K562 (cell line): ENCODE results near the gene GPR15LG. TPM values are rescaled to one million over a fixed set of nuclear protein-coding genes. Genes with fewer than 3 reads are reported as not detected.

Experiments used
- ATF4 ChIP-seq: fragments of 450-650 bp; formaldehyde crosslinking; IDR thresholded peaks from 2 replicates; pipeline ENCODE4 v1.4.0; 2022; ENCODE audit warnings: mild to moderate bottlenecking, moderate library complexity
- E2F4 ChIP-seq: sonication (generic); formaldehyde crosslinking; IDR thresholded peaks from 2 replicates; pipeline ENCODE4 v1.8.0; 2022; ENCODE audit warnings: mild to moderate bottlenecking, low read depth, missing genetic modification reagents
- MXI1 ChIP-seq: IDR thresholded peaks from 2 replicates; pipeline ENCODE4 v1.6.1; 2011; ENCODE audit warnings: low read depth, mild to moderate bottlenecking, improper control_type of control experiment, low read length
- MYC ChIP-seq, 2 experiments: fragments of 250-450 bp in 1 of 2; sonication (Bioruptor Pico) in 1 of 2; IDR thresholded peaks; 2 replicates each; pipeline versions ENCODE4 v1.5.1 to v1.6.1; 2012 to 2021; ENCODE audit warnings: low read depth in 2 of 2, borderline replicate concordance in 1 of 2, improper control_type of control experiment in 1 of 2, low read length in 1 of 2, mild to moderate bottlenecking in 1 of 2, moderate library complexity in 1 of 2
- NCOA2 ChIP-seq, 2 experiments: fragments of 450-650 bp; IDR thresholded peaks; 2 replicates each; pipeline ENCODE4 v1.6.1; 2018; ENCODE audit warnings: mild to moderate bottlenecking in 2 of 2, moderate library complexity in 1 of 2; ENCODE audit not compliant: partially characterized antibody in 2 of 2
- POU5F1 ChIP-seq: fragments of 150-350 bp; IDR thresholded peaks from 2 replicates; pipeline ENCODE4 v1.6.1; 2014; ENCODE audit warnings: borderline replicate concordance, low read length, low read depth, mild to moderate bottlenecking; ENCODE audit not compliant: partially characterized antibody
- PRMT5 ChIP-seq: sonication (generic); formaldehyde crosslinking; IDR thresholded peaks from 2 replicates; pipeline ENCODE4 v1.5.0; 2020; ENCODE audit warnings: missing genetic modification reagents
- SMAD1 ChIP-seq: fragments of 150-350 bp; IDR thresholded peaks from 2 replicates; pipeline ENCODE4 v1.6.1; 2014; ENCODE audit warnings: low read length, low read depth; ENCODE audit not compliant: partially characterized antibody
- SRF ChIP-seq, 2 experiments: fragments of 250-450, 450-650 bp in 1 of 2; sonication (Bioruptor Pico) in 1 of 2; sonication (generic) in 1 of 2; formaldehyde crosslinking; IDR thresholded peaks; 2 replicates each; pipeline versions ENCODE4 v1.5.0 to v1.5.1; 2020 to 2022; ENCODE audit warnings: mild to moderate bottlenecking in 1 of 2, missing genetic modification reagents in 1 of 2
- TEAD1 ChIP-seq, 2 experiments: fragments of 450-650 bp in 1 of 2; sonication (generic) in 1 of 2; formaldehyde crosslinking; IDR thresholded peaks; 2 replicates each; pipeline versions ENCODE4 v1.4.0 to v1.8.0; 2020 to 2022; ENCODE audit warnings: mild to moderate bottlenecking in 2 of 2, missing genetic modification reagents in 1 of 2
- polyA plus RNA-seq, 8 experiments: library from polyadenylated mRNA; depleted of rRNA in 4 of 8; stranded (reverse) in 5 of 8; unstranded in 3 of 8; fragments of >200 nt; fragmentation: Nextera tagmentation in 2 of 8; fragmentation: Illumina TruSeq in 1 of 8; extraction: Ambion mirVana in 2 of 8; extraction: Trizol in 1 of 8; gene quantifications; 2 replicates each; pipeline versions ENCODE4 v1.2.1 to v1.2.3, GENCODE V29; 2011 to 2014; ENCODE audit warnings: inconsistent platforms in 1 of 8, missing spikeins in 1 of 8
- total RNA-seq, 7 experiments: library from RNA; depleted of rRNA in 6 of 7; stranded (reverse); fragments of >200 nt in 6 of 7; fragmentation: Illumina TruSeq in 2 of 7; extraction: Trizol in 2 of 7; gene quantifications; 2 replicates each; pipeline versions ENCODE4 v1.2.1 to v1.2.3, GENCODE V29; 2011 to 2021; ENCODE audit warnings: low replicate concordance in 1 of 7
- TF ChIP-seq, protein P1 (sequence below), 2 experiments: fragments of 450-650 bp; formaldehyde crosslinking in 1 of 2; IDR thresholded peaks; 2 replicates each; pipeline versions ENCODE4 v1.4.0 to v1.6.1; 2014 to 2020; ENCODE audit warnings: mild to moderate bottlenecking in 2 of 2, borderline replicate concordance in 1 of 2, low read depth in 1 of 2

Gene GPR15LG
- total and polyA plus RNA-seq, 9 of the 15 experiments (the other 6 are each of a cell fraction or from before 2014, with no cell fraction given): 0.51 TPM; not detected in 8

DNA sequence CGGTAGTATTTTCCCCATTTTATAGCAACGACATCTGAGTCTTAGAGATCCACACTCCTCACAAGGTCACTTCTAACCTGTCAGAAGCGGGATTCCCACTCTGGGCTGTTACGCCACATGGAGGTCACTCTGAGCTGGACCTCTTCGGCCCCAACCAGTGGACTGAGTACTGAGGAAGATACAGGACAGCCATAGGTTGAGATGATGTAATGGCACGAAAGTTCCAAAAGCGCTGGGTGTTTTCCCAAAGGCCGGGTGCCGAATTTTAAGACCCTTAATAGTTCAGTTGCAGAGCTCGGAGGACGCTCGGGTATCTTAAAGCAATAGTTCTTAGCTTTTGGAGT lies 33.6 kb upstream of the GPR15LG start (continued):
- no peak for TF ChIP-seq E2F4
- TF ChIP-seq SMAD1: peak; percentile 27
- TF ChIP-seq ATF4 (CRISPR knock-in tag): peak; percentile 88
- TF ChIP-seq SRF (CRISPR knock-in tag; IDR thresholded peaks at IDR 0.05): peak in 1 of 2 experiments; percentile 30; a peak in 1 of 4 replicates
- TF ChIP-seq, protein P1, sequence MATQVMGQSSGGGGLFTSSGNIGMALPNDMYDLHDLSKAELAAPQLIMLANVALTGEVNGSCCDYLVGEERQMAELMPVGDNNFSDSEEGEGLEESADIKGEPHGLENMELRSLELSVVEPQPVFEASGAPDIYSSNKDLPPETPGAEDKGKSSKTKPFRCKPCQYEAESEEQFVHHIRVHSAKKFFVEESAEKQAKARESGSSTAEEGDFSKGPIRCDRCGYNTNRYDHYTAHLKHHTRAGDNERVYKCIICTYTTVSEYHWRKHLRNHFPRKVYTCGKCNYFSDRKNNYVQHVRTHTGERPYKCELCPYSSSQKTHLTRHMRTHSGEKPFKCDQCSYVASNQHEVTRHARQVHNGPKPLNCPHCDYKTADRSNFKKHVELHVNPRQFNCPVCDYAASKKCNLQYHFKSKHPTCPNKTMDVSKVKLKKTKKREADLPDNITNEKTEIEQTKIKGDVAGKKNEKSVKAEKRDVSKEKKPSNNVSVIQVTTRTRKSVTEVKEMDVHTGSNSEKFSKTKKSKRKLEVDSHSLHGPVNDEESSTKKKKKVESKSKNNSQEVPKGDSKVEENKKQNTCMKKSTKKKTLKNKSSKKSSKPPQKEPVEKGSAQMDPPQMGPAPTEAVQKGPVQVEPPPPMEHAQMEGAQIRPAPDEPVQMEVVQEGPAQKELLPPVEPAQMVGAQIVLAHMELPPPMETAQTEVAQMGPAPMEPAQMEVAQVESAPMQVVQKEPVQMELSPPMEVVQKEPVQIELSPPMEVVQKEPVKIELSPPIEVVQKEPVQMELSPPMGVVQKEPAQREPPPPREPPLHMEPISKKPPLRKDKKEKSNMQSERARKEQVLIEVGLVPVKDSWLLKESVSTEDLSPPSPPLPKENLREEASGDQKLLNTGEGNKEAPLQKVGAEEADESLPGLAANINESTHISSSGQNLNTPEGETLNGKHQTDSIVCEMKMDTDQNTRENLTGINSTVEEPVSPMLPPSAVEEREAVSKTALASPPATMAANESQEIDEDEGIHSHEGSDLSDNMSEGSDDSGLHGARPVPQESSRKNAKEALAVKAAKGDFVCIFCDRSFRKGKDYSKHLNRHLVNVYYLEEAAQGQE (IDR thresholded peaks at IDR 0.05; ENCODE audit: borderline replicate concordance): 0 out of 2 replicates have a peak, but pooled peaks have one; percentile 9
- TF ChIP-seq, protein P1 (CRISPR knock-in tag; IDR thresholded peaks at IDR 0.05; ENCODE audit: low read depth): no peak
- TF ChIP-seq TEAD1 (CRISPR knock-in tag; IDR thresholded peaks at IDR 0.05): 0 out of 4 replicates have a peak, but pooled peaks of 1 of the 2 experiments have one; percentile 14
- TF ChIP-seq PRMT5 (CRISPR knock-in tag): no peak
- TF ChIP-seq NCOA2 (IDR thresholded peaks at IDR 0.05; ENCODE audit: partially characterized antibody in 2 of 2): no peak
- TF ChIP-seq MXI1: no peak
- TF ChIP-seq MYC (IDR thresholded peaks at IDR 0.05; ENCODE audit: low read depth, low read length): 0 out of 2 replicates have a peak, but pooled peaks have one; percentile 58
- TF ChIP-seq MYC (CRISPR knock-in tag; IDR thresholded peaks at IDR 0.05; ENCODE audit: borderline replicate concordance, low read depth): no peak
- TF ChIP-seq POU5F1: no peak
